ENCODE results near the gene DLG2.

Gene DLG2

DNA sequence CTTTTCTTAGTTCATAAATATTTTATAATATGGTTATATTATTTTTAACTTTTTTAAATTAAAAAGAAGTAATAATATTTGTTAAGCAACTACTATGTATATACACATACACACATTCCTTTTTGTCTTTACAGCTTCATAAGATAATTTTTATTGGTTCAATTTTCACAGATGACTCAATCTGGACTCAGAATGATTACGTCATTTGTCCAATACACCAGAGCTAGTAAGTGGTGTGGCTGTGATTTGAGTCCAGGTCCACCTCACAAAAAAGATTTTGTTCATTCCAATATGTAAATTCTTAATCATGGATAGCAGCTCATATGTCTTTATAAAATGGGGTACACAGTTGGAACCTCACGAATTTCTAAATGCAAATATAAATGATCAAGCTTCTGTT, 1014.5 kb downstream of the DLG2 start:
- FAIRE-seq: peak; percentile 4

DNA sequence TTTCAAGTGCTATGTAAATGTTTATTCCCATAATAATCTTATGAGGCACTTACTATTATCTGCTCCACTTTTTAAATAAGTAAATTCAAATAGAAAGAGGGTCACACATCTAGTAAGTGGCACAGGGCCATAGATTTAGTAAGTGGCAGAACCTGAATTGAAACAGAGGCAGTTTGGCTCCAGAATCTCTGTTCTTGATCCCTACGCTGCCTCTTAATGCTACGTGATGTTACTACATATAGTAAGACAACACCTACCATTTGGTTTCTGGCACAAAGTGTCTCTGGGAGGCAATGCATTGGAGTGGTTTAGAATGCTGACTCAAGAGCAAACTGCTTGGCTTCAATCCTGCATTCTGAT, 1018.3 kb downstream of the DLG2 start:
- no peak for FAIRE-seq

GRCh38 chr11:84607975-84608836, 1018.9 kb downstream of the DLG2 start:
- no peak for FAIRE-seq

DNA sequence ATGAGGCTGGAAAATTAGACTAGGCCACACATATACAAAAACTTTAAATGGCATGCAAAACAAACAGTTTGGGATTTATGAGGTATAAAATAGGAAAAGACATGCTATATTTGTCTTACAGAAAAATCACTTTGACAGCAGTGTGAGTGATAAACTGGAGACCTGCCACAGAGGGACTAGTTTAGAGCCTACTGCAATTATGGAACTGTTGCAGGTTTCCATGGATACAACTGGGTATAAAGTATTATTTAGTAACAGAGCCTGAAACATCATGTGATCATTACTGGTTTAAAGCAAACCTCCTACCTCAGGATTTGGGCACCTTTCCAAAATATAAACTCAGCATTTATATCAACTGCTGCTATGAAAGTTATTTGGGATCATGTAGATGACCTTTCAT, 1032.5 kb downstream of the DLG2 start:
- no peak for FAIRE-seq

GRCh38 chr11:84590106-84590505, 1037.0 kb downstream of the DLG2 start:
- FAIRE-seq: no peak

DNA sequence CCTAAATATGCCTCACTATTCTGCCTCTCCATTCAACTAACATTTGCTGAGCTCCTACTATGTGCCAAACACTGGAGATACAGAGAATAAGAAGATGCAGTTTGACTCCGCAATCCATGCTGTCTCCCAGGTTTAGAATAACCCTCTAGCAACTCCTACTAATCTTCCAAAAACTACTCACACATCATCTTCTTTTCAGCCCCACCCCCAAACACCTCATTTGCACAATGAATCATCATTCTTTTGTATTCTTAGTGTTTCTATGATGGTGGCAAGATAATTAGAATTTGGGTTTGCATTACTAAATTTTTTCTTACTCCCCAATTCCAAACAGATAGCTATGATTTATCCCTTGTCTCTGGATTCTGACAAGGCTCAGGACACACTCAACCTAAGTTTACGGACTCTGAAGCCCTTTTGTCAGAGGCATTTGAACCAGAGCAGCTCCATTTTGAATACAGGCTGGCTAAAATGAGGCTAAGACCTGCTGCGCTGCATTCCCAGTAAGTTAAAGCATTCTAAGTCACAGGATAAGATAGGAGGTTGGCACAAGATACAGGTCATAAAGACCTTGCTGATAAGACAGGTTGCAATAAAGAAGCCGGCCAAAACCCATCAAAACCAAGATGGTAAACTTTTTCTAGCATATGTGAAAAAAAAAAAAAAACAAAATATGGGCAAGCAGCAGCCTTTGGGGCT, 1038.9 kb downstream of the DLG2 start:
- FAIRE-seq: no peak

GRCh38 chr11:84583106-84583505, 1044.0 kb downstream of the DLG2 start:
- FAIRE-seq: no peak

- no peak for FAIRE-seq
Measured at GRCh38 chr11:84581083-84581482, 1046.1 kb downstream of the DLG2 start.

GRCh38 chr11:84580428-84580827, 1046.7 kb downstream of the DLG2 start:
- FAIRE-seq: no peak

DNA sequence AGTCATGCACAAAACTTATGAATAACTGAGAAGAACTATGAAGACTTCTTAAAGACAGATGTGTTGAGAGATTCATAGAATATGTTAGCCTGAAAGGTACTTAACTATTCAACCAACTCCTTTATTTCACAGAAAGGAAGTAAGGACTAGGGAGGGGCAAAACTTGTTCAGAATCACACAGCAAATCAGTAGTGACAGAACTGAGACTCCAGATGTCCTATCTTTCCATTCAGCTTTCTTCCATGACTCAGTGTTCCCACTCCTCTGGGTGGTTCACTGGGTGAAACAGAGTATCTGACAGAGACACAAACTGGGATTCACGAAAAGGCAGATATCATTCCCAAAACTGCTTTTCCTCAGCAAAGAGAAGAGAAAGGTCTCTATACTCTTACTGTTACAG, 1053.3 kb downstream of the DLG2 start:
- FAIRE-seq: no peak

DNA sequence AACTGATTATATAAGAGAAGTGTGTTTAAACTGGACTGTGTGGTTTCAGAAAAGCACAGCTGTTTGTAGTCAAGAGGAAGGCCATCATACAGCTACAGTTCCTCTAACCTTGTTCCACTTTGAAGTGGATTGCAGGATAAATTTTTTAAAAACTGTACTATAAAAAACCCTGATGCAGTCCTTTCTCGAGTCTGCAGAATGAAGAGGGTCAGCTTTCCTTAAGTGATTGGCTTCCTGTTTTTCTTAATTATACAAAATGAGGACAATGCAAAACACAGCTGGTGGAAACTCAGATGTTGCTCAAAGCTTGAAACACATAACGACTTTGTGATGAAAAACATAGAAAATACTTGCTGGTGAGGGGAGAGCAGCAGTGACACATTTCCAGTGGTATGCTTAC, 1060.5 kb downstream of the DLG2 start:
- FAIRE-seq: no peak

- FAIRE-seq: no peak
Measured at GRCh38 chr11:84564867-84565184, 1062.3 kb downstream of the DLG2 start.

- no peak for FAIRE-seq
Measured at GRCh38 chr11:84564180-84564866, 1062.8 kb downstream of the DLG2 start.

- no peak for FAIRE-seq
Measured at GRCh38 chr11:84563356-84563755, 1063.8 kb downstream of the DLG2 start.

- FAIRE-seq: no peak
Measured at GRCh38 chr11:84560206-84560605, 1066.9 kb downstream of the DLG2 start.

DNA sequence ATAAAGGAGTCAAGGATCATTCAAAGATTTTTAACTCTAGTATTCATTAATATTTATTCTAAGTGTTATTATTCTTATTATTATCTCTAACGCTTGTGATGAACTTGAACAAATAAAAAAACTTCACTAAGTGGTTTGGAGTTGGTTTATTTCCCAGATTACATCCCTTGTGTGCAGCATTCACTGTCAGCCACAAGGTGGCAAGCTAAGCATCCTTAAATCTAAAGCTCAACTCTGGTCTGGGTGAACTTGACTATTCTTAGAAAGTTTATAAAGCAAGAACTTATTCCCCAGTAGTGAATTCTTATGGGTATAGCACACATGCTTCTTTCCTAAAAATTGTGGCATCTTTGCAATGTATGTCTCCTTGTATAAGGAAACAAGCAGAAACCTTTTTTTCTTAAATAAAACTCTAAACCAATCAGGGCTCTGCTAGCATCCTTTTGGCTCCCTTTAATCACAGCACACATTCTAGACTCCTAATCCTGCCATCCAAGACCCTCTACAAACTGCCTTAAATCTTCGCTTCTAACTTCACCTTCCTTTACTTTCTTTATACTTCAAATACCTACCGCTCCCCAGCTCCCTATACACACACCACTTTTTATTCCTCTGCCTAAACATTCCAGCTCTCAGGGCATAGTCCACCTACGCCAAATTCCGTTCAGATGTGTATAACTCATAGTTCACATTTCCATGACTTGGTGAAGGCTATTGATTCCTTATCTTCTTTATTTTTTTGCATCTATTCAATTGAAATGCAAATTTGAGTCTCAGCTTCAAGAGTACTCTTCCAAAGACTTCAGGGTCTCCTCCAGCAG, 1068.8 kb downstream of the DLG2 start:
- peak; percentile 68 for FAIRE-seq

DNA sequence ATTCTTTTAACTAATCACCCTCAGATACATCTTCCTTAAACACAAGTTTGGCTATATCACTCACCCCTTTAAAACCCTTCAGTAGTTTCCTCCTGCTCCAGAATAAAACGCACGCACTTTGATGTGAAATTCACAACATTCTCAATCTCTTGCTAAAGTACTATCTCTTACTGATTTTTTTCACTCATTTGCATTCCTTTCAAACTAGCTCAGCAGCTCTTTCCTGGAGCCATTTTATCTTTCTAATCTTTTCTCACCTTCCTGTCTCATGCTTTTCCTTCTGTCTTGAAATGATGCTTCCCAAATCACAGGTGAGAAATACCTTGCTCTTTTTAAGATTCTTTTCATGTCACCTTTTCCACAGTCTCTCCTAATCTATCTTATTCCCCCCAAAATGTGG, 1074.4 kb downstream of the DLG2 start:
- no peak for FAIRE-seq

DNA sequence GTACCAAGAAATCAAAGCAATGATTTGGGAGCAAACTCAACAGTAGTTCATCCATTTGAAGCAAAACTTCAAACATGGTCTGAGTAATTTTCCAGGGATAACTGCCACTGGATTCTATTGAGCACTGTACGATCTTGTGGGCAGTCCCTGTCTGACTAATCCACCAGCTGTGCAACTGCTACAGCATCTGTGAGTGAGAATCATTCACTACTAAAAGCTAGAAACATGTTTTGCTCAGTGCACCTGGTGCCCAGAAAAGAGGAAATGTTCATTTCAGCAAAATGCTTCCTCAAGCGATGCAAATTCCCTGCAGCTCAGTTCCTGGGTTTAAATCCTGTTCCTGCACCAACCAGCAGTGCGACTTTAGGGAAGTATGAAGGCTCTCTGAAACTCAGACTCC, 1077.9 kb downstream of the DLG2 start:
- FAIRE-seq: no peak

GRCh38 chr11:84544566-84544965, 1082.6 kb downstream of the DLG2 start:
- FAIRE-seq: no peak

DNA sequence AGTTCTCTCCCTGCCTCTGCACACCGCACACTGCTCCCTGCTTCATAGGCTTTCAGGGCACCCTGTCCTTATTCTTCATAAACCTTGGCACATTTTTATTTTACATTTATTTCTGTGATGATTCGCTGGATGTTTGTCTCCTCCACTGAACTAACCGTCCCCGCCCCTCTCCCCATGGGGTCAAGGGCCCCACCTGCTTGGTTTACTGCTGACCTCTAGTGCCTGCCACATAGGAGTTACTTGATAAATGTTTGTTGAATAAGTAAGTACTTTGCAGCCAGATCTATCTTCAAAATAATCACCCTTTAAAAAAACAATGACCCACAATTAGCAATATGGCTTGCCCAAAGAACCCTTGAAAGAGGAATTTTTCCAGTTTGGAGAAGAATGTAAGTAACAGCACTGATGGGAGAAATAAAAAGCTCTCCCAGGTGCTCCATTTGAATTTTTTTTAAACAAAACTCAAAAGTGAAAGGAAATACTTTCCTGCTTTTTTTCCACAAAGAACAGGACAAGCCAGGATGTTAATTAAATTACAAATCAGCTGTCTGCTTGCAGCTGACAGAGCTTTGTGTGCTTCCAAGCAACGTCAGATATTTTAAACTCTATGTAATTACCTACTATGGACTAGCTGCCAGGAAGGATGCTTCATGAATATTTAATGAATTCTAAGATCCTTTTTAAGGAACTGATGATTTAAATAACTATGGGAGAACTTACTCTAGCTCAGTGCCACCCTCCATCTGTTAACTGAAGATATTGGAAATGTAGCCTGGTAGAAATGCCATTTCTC, 1083.6 kb downstream of the DLG2 start:
- FAIRE-seq: no peak

DNA sequence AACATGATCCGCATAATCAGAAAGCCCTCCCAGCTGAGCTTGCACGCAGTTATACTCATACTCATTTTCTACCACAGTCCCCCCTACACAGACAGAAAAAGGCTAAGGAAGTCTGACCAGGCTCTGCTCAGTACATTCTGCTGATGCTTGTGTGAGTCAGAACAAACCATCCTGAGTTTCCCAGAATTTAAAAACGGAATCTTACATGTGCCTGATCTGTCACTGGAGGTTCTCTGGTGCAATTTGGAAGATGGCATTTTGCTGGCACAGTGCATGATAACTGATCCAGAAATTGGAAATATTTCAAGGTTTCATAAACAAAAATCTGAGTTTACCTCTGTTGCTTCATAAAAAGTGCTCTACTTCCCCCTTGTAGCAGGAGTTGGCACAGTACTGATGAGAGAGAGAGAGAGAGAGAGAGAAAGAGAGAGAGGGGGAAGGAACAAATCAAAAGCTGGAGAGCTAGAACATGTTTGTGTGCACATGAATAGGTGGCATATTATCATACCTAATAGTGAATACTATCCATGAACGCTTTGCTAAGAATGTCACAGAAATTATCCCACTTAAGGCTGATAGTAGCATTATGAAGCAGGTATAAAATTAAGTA, 1085.3 kb downstream of the DLG2 start:
- FAIRE-seq: no peak

DNA sequence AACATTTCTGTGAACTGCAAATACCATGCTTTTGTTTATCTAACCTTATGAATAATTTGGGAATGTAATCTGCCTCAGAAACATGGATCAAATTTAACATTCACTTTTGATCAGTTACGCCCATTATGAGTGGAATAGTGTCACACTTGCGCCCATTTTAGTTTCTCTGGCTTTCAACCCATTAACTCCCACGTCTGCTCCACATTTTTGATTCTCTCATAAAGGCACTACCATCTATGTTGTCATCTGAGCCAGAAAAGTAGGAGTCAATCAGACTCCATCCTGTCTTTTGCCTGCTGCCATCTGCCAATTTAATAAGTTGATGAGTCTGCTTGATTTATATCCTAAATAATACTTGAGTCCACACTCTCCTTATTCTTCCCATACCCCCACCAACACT, 1090.7 kb downstream of the DLG2 start:
- no peak for FAIRE-seq

Measured in endometrium (tissue), 2 donors.